ENCODE measurements around the gene CELSR1.
A peak's percentile ranks its signal among the peaks of the same experiment; 100 is the strongest.

CELSR1 gene

DNA sequence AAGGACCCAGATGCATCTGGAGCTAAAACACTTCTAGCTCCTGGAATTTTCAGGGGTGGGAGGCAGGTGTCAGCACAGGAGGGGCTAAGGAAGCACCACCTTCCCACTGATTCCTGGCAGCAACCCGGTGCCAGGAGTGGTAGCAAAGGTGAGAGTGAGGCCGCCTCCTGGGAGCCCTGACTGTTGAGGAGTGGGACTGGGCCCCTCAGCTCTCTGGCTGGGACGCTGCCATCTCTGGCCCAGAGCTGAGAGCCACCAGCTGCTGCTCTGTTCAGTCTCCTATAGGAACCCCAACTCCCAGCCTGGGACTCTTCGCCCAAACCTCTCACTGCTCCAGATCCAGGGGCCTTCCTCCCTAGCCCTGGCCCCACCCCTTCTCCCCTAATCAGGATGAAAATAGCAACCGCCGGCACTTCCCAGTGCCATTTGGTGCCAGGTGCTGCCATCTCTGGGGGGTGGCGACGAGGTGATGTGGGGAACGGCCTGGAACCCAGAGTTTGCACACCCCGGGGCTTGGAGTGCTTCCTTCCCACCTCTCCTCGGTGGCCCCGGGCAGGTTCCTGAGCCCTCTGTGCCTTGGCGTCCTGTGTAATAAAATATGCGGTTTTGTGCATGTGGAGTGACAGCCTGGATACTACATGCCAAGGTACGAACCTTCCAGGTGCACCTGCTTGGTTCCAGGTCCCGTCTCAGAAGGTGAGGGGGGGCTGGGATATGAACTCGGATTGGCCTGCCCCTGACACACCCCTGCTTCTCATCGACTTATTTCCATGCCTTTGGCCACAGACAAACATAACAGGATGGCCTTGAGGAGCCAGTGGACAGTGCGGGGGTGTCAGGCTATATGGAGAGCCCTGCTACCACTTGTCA is 35.7 kb upstream of the CELSR1 start:
- Histone ChIP-seq H3K27ac (replicated peaks; ENCODE audit: low read length) (no peak overlapping the region), H3K9ac (ENCODE audit: low read depth, low read length, poor library complexity) (no peak overlapping the region)
- DNase-seq (ENCODE audit: low spot score) = no peak

DNA sequence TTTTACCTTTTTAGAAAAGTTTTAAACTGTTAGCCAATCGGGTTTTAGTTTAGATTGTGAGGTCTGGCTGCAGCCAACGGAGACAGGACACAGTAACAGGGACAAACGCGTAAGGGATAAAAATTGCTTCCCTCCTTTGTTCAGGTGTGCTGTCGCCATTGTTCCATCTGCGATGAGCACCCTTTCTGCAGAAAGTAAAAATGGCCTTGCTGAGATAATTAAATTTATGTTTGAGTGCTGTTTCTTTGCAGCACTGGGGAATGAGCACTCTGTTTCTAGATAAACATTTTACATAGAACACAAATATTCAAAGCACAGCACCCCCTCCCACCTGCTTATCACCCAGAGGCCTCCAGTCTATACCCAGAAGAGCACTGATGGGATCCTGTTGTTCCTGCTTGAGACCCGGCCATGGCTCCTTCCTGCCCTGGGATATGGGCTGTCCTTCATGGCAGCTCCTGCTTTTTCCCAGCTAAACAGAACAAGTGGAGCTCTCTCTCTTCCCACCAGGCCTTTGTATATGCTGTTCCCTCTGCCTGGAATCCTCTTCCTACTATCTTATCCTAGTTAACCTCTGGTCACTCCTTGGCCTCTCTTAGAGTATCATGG is 34.3 kb upstream of the CELSR1 start:
- H3K18ac ChIP-seq (ENCODE audit: low read length) = no peak overlapping the region
- H3K27me3 ChIP-seq (ENCODE audit: control insufficient read depth in 3 of 3, insufficient read depth in 3 of 3, low read depth in 1 of 3, low read length in 3 of 3) = peaks cover 0 to 21% (median 18%) of the 10 kb centered on the region in 3 experiments
- no peak overlapping the region for H2BK120ac ChIP-seq (ENCODE audit: low read depth, low read length)
- H3K4me1 ChIP-seq (ENCODE audit: control insufficient read depth in 2 of 2, insufficient read depth in 1 of 2, low read depth in 1 of 2, low read length in 2 of 2) = peaks cover 0 to 7% of the 10 kb centered on the region in 2 donors
- H3K36me3 ChIP-seq (replicated peaks in 1 of 2; ENCODE audit: control insufficient read depth in 2 of 2, insufficient read depth in 2 of 2, low read length in 2 of 2) = no peaks in the 10 kb centered on the region
- no peak overlapping the region for H3K14ac ChIP-seq (ENCODE audit: low read length)
- DNase-seq (ENCODE audit: low spot score) = no peak
- no peak overlapping the region for H2BK15ac ChIP-seq (ENCODE audit: low read length)
- H3K9me3 ChIP-seq (replicated peaks in 1 of 2; ENCODE audit: control insufficient read depth in 2 of 2, insufficient read depth in 1 of 2, low read depth in 1 of 2, low read length in 2 of 2) = peaks cover 5 to 17% of the 10 kb centered on the region in 2 donors
- H3K79me1 ChIP-seq (ENCODE audit: low read depth, low read length) = no peaks in the 10 kb centered on the region
- WGBS, 2 donors (ENCODE audit: extremely low coverage in 2 of 2, insufficient read length in 2 of 2, insufficient replicate concordance in 1 of 2) = no CpG with 5 or more reads among the region's 7 CpGs
- H3K4ac ChIP-seq (ENCODE audit: low read length) = no peak overlapping the region
- H2AK5ac ChIP-seq (ENCODE audit: low read depth, low read length) = no peak overlapping the region
- H4K91ac ChIP-seq (ENCODE audit: low read depth, low read length, poor library complexity) = no peak overlapping the region
- H3K4me2 ChIP-seq (ENCODE audit: insufficient read depth, low read length, poor library complexity, severe bottlenecking) = no peak overlapping the region
- no peak overlapping the region for H4K8ac ChIP-seq (ENCODE audit: low read depth, low read length)
- no peak overlapping the region for H3K23ac ChIP-seq (ENCODE audit: low read depth, low read length, poor library complexity)
- H2BK5ac ChIP-seq (ENCODE audit: low read length) = no peak overlapping the region
- H3K4me3 ChIP-seq (ENCODE audit: low read length in 2 of 2) = peak overlapping the region in 1 of 2 donors; percentile 45
- no peak overlapping the region for H2AFZ ChIP-seq (ENCODE audit: low read length)
- H3K27ac ChIP-seq (replicated peaks; ENCODE audit: low read length) = no peak overlapping the region
- H3K9ac ChIP-seq (ENCODE audit: low read depth, low read length, poor library complexity) = no peak overlapping the region
- H2BK12ac ChIP-seq (ENCODE audit: low read length) = no peak overlapping the region

More for the DNA sequence above, 35.7 kb upstream of the CELSR1 start:
- Histone ChIP-seq H3K23ac (ENCODE audit: low read depth, low read length, poor library complexity) (no peak overlapping the region), H2BK12ac (ENCODE audit: low read length) (no peak overlapping the region), H3K9me3 (replicated peaks in 1 of 2; ENCODE audit: control insufficient read depth in 2 of 2, insufficient read depth in 1 of 2, low read depth in 1 of 2, low read length in 2 of 2) (peaks cover 5 to 17% of the 10 kb centered on the region in 2 donors), H3K14ac (ENCODE audit: low read length) (no peak overlapping the region), H2BK120ac (ENCODE audit: low read depth, low read length) (no peak overlapping the region), H3K4me1 (ENCODE audit: control insufficient read depth in 2 of 2, insufficient read depth in 1 of 2, low read depth in 1 of 2, low read length in 2 of 2) (peaks cover 7 to 12% of the 10 kb centered on the region in 2 donors), H3K18ac (ENCODE audit: low read length) (peak overlapping the region; percentile 37), H2AFZ (ENCODE audit: low read length) (no peak overlapping the region), H3K36me3 (replicated peaks in 1 of 2; ENCODE audit: control insufficient read depth in 2 of 2, insufficient read depth in 2 of 2, low read length in 2 of 2) (no peaks in the 10 kb centered on the region), H3K4me3 (ENCODE audit: low read length in 2 of 2) (no peak overlapping the region), H2BK15ac (ENCODE audit: low read length) (peak overlapping the region; percentile 62), H3K4ac (ENCODE audit: low read length) (no peak overlapping the region), H3K4me2 (ENCODE audit: insufficient read depth, low read length, poor library complexity, severe bottlenecking) (no peak overlapping the region), H4K91ac (ENCODE audit: low read depth, low read length, poor library complexity) (no peak overlapping the region), H3K79me1 (ENCODE audit: low read depth, low read length) (peaks cover 7% of the 10 kb centered on the region), H3K27me3 (ENCODE audit: control insufficient read depth in 3 of 3, insufficient read depth in 3 of 3, low read depth in 1 of 3, low read length in 3 of 3) (peaks cover 0 to 28% (median 18%) of the 10 kb centered on the region in 3 experiments), H2BK5ac (ENCODE audit: low read length) (no peak overlapping the region), H4K8ac (ENCODE audit: low read depth, low read length) (no peak overlapping the region), H2AK5ac (ENCODE audit: low read depth, low read length) (peak overlapping the region; percentile 41)
- WGBS, 2 donors (ENCODE audit: extremely low coverage in 2 of 2, insufficient read length in 2 of 2, insufficient replicate concordance in 1 of 2) = no CpG with 5 or more reads among the region's 19 CpGs

DNA sequence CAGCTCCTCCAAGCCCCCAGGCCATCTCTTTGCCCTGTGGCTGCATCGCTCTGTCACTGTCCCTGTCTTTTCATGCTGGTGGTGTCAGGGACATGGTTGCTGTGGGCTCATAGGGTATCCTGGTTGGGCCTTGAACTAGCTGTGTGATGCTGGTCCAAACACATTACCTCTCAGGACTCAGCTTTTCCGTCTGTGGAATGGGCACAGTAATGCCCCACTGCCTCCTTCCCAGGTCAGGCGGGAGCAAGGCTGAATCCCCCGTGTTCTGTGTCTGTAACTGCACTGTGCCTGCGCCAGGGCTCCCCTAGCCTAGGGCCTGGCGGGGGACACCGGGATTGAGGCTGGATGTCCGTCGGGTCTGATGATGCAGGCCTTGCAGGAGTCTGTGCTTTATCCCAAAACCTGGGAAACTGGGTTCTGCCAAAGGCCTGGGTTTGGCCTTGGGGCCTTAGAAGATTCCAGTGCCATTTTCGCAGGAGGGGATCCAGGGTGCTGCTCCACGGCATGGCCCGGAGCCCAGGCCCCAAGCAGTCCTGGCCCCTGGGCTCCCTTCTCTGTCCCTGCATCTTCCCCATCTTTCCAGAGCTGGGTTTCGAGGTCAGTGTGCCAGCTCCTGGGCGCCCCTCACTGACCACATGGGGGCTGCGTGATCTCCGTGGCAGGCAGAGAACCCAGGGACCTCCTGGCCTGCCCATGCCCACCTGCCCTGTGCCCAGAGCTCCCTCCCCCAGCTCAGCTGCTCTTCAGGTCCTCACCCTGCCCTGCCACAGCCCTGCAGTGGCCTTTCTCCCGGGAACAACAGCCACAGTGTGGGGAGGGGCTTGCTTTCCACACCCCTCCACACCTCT is 32.7 kb upstream of the CELSR1 start:
- H2AK5ac ChIP-seq (ENCODE audit: low read depth, low read length) = peak overlapping the region; percentile 35
- no peak overlapping the region for H3K4me2 ChIP-seq (ENCODE audit: insufficient read depth, low read length, poor library complexity, severe bottlenecking)
- peak overlapping the region; percentile 42 for H3K18ac ChIP-seq (ENCODE audit: low read length)
- H3K9me3 ChIP-seq (replicated peaks in 1 of 2; ENCODE audit: control insufficient read depth in 2 of 2, insufficient read depth in 1 of 2, low read depth in 1 of 2, low read length in 2 of 2) = peaks cover 5 to 17% of the 10 kb centered on the region in 2 donors
- no peak overlapping the region for H3K9ac ChIP-seq (ENCODE audit: low read depth, low read length, poor library complexity)
- H2BK5ac ChIP-seq (ENCODE audit: low read length) = no peak overlapping the region
- H4K8ac ChIP-seq (ENCODE audit: low read depth, low read length) = no peak overlapping the region
- no peak for DNase-seq (ENCODE audit: low spot score)
- H3K27ac ChIP-seq (replicated peaks; ENCODE audit: low read length) = no peak overlapping the region
- no peak overlapping the region for H2AFZ ChIP-seq (ENCODE audit: low read length)
- H3K79me1 ChIP-seq (ENCODE audit: low read depth, low read length) = no peaks in the 10 kb centered on the region
- H2BK15ac ChIP-seq (ENCODE audit: low read length) = no peak overlapping the region
- H3K27me3 ChIP-seq (ENCODE audit: control insufficient read depth in 3 of 3, insufficient read depth in 3 of 3, low read depth in 1 of 3, low read length in 3 of 3) = peaks cover 0 to 13% (median 7%) of the 10 kb centered on the region in 3 experiments
- no peak overlapping the region for H3K4me3 ChIP-seq (ENCODE audit: low read length in 2 of 2)
- no peak overlapping the region for H4K91ac ChIP-seq (ENCODE audit: low read depth, low read length, poor library complexity)
- H2BK120ac ChIP-seq (ENCODE audit: low read depth, low read length) = no peak overlapping the region
- no peak overlapping the region for H2BK12ac ChIP-seq (ENCODE audit: low read length)
- H3K14ac ChIP-seq (ENCODE audit: low read length) = peak overlapping the region; percentile 83
- no peaks in the 10 kb centered on the region for H3K36me3 ChIP-seq (replicated peaks in 1 of 2; ENCODE audit: control insufficient read depth in 2 of 2, insufficient read depth in 2 of 2, low read length in 2 of 2)
- no peak overlapping the region for H3K4ac ChIP-seq (ENCODE audit: low read length)
- H3K23ac ChIP-seq (ENCODE audit: low read depth, low read length, poor library complexity) = no peak overlapping the region
- no CpG with 5 or more reads among the region's 17 CpGs for WGBS, 2 donors (ENCODE audit: extremely low coverage in 2 of 2, insufficient read length in 2 of 2, insufficient replicate concordance in 1 of 2)
- H3K4me1 ChIP-seq (ENCODE audit: control insufficient read depth in 2 of 2, insufficient read depth in 1 of 2, low read depth in 1 of 2, low read length in 2 of 2) = no peaks in the 10 kb centered on the region

All from neuronal stem cell (in vitro differentiated cells).